Measurements from ENCODE around the gene SLC12A9.

SLC12A9 gene

GRCh38 chr7:100823534-100823933 lies 29.0 kb upstream of the SLC12A9 start:
- H3K9me3 ChIP-seq (ENCODE audit: insufficient read depth, low read length) = no peaks in the 10 kb centered on the region
- H3K4me2 ChIP-seq (ENCODE audit: low read length) = no peak overlapping the region
- H2AFZ ChIP-seq (ENCODE audit: low read depth, low read length) = no peak overlapping the region
- H3K4me1 ChIP-seq (ENCODE audit: low read length) = peaks cover 11% of the 10 kb centered on the region
- no peak for TF ChIP-seq EZH2phosphoT487 (IDR thresholded peaks at IDR 0.05; ENCODE audit: low read depth)
- no peak for TF ChIP-seq CTCF (IDR thresholded peaks at IDR 0.05; ENCODE audit: low read depth, low read length)
- no peak overlapping the region for H3K27ac ChIP-seq (ENCODE audit: low read length)
- H3K79me2 ChIP-seq (ENCODE audit: low read length) = no peaks in the 10 kb centered on the region
- H3K9ac ChIP-seq (ENCODE audit: low read length) = no peak overlapping the region
- H3K27me3 ChIP-seq (ENCODE audit: low read depth, low read length) = no peaks in the 10 kb centered on the region
- no peaks in the 10 kb centered on the region for H3K36me3 ChIP-seq (replicated peaks; ENCODE audit: low read depth, low read length)
- H3K4me3 ChIP-seq (ENCODE audit: low read length) = no peak overlapping the region
- H4K20me1 ChIP-seq (ENCODE audit: insufficient read depth, low read length) = no peaks in the 10 kb centered on the region

- H3K4me2 ChIP-seq (ENCODE audit: low read length) = no peak overlapping the region
- no peaks in the 10 kb centered on the region for H3K27me3 ChIP-seq (ENCODE audit: low read depth, low read length)
- TF ChIP-seq EZH2phosphoT487 (IDR thresholded peaks at IDR 0.05; ENCODE audit: low read depth) = no peak
- no peak for TF ChIP-seq CTCF (IDR thresholded peaks at IDR 0.05; ENCODE audit: low read depth, low read length)
- no peak overlapping the region for H2AFZ ChIP-seq (ENCODE audit: low read depth, low read length)
- no peaks in the 10 kb centered on the region for H4K20me1 ChIP-seq (ENCODE audit: insufficient read depth, low read length)
- H3K27ac ChIP-seq (ENCODE audit: low read length) = no peak overlapping the region
- H3K4me1 ChIP-seq (ENCODE audit: low read length) = peaks cover 11% of the 10 kb centered on the region
- H3K9me3 ChIP-seq (ENCODE audit: insufficient read depth, low read length) = no peaks in the 10 kb centered on the region
- no peaks in the 10 kb centered on the region for H3K79me2 ChIP-seq (ENCODE audit: low read length)
- H3K36me3 ChIP-seq (replicated peaks; ENCODE audit: low read depth, low read length) = no peaks in the 10 kb centered on the region
- no peak overlapping the region for H3K9ac ChIP-seq (ENCODE audit: low read length)
- H3K4me3 ChIP-seq (ENCODE audit: low read length) = no peak overlapping the region
Measured at GRCh38 chr7:100824499-100825214, 27.9 kb upstream of the SLC12A9 start.

- Histone ChIP-seq H2AFZ (ENCODE audit: low read depth, low read length) (no peak overlapping the region; the same call in 1 of the 2 replicates), H3K9ac (ENCODE audit: low read length) (no peak overlapping the region), H3K27me3 (ENCODE audit: low read depth, low read length) (no peaks in the 10 kb centered on the region), H3K27ac (ENCODE audit: low read length) (no peak overlapping the region), H3K4me1 (ENCODE audit: low read length) (peaks cover 13% of the 10 kb centered on the region), H3K4me2 (ENCODE audit: low read length) (peak overlapping the region; percentile 41), H3K4me3 (ENCODE audit: low read length) (no peak overlapping the region), H3K9me3 (ENCODE audit: insufficient read depth, low read length) (no peaks in the 10 kb centered on the region), H3K79me2 (ENCODE audit: low read length) (no peaks in the 10 kb centered on the region), H4K20me1 (ENCODE audit: insufficient read depth, low read length) (no peaks in the 10 kb centered on the region), H3K36me3 (replicated peaks; ENCODE audit: low read depth, low read length) (no peaks in the 10 kb centered on the region)
- TF ChIP-seq CTCF (IDR thresholded peaks at IDR 0.05; ENCODE audit: low read depth, low read length) (no peak), EZH2phosphoT487 (IDR thresholded peaks at IDR 0.05; ENCODE audit: low read depth) (no peak)
Measured at GRCh38 chr7:100825215-100825671, 27.3 kb upstream of the SLC12A9 start.

- Histone ChIP-seq H3K36me3 (replicated peaks; ENCODE audit: low read depth, low read length) (no peaks in the 10 kb centered on the region), H3K4me3 (ENCODE audit: low read length) (no peak overlapping the region), H3K27me3 (ENCODE audit: low read depth, low read length) (no peaks in the 10 kb centered on the region), H3K4me1 (ENCODE audit: low read length) (peaks cover 20% of the 10 kb centered on the region), H3K9me3 (ENCODE audit: insufficient read depth, low read length) (no peaks in the 10 kb centered on the region), H4K20me1 (ENCODE audit: insufficient read depth, low read length) (no peaks in the 10 kb centered on the region), H3K27ac (ENCODE audit: low read length) (no peak overlapping the region), H3K9ac (ENCODE audit: low read length) (no peak overlapping the region; the same call in 1 of the 2 replicates), H3K79me2 (ENCODE audit: low read length) (no peaks in the 10 kb centered on the region), H2AFZ (ENCODE audit: low read depth, low read length) (no peak overlapping the region; the same call in 1 of the 2 replicates), H3K4me2 (ENCODE audit: low read length) (peak overlapping the region; percentile 41)
- TF ChIP-seq EZH2phosphoT487 (IDR thresholded peaks at IDR 0.05; ENCODE audit: low read depth) (no peak), CTCF (IDR thresholded peaks at IDR 0.05; ENCODE audit: low read depth, low read length) (peak; percentile 36; the same call in 1 of the 2 replicates)
Measured at GRCh38 chr7:100825751-100826513, 26.6 kb upstream of the SLC12A9 start.

All from OCI-LY3 (cell line).